GM10248 (cell line): ENCODE data around the gene SORL1-AS1.

Source experiments
- CTCF ChIA-PET: fragments of 300-600 bp; sonication (Branson Sonifier 250); formaldehyde crosslinking; extraction: SDS; loops from one replicate; lab custom pipeline; 2021; ENCODE audit warnings: antibody characterized with exemption; lab: Yijun Ruan, JAX
- POLR2A ChIA-PET: fragments of 350-650 bp; sonication (Branson Sonifier 250); formaldehyde crosslinking; extraction: SDS; loops from one replicate; lab custom pipeline; 2020; ENCODE audit warnings: antibody characterized with exemption; lab: Yijun Ruan, JAX
- DNase-seq: peaks from one replicate; pipeline ENCODE4 v3.0.0; 2012; ENCODE audit errors: extremely low spot score
- TF ChIP-seq, protein P1 (sequence below): IDR thresholded peaks from 2 replicates; pipeline ENCODE4 v1.5.1; 2012; ENCODE audit warnings: mild to moderate bottlenecking, low read depth; ENCODE audit errors: extremely low read depth, missing control alignments, control extremely low read depth

SORL1-AS1 gene

DNA sequence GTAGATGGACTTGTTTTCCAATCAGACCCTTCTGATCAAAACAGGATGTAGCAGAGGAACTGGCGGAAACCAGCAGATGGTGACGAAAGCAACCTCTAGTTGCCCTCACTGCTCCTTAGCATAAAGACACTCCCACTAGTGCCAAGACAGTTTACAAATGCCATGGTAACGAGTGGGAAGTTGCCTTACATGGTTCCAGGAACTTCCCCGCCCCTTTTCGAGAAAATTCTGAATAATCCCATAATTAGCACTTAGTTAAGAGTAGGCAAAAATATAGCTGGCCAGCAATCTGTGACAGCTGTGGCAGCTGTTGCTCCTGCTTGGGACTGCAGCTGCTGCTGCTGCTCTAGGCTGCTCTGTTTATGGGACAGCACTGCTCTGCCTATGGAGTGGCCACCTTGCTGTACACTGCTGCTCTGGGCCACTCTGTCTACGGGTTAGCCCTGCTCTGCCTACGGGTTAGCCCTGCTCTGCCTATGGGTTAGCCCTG lies 34.1 kb downstream of the SORL1-AS1 start:
- CTCF ChIA-PET = interaction anchor here (1.1 to 1.5 kb wide), 3 partner anchors 32 to 51 kb away, joined by 3 read pairs; no protein-coding TSS in a partner anchor
- POLR2A ChIA-PET = no interaction called here
- TF ChIP-seq, protein P1, sequence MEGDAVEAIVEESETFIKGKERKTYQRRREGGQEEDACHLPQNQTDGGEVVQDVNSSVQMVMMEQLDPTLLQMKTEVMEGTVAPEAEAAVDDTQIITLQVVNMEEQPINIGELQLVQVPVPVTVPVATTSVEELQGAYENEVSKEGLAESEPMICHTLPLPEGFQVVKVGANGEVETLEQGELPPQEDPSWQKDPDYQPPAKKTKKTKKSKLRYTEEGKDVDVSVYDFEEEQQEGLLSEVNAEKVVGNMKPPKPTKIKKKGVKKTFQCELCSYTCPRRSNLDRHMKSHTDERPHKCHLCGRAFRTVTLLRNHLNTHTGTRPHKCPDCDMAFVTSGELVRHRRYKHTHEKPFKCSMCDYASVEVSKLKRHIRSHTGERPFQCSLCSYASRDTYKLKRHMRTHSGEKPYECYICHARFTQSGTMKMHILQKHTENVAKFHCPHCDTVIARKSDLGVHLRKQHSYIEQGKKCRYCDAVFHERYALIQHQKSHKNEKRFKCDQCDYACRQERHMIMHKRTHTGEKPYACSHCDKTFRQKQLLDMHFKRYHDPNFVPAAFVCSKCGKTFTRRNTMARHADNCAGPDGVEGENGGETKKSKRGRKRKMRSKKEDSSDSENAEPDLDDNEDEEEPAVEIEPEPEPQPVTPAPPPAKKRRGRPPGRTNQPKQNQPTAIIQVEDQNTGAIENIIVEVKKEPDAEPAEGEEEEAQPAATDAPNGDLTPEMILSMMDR = no peak
- DNase-seq = no peak

DNA sequence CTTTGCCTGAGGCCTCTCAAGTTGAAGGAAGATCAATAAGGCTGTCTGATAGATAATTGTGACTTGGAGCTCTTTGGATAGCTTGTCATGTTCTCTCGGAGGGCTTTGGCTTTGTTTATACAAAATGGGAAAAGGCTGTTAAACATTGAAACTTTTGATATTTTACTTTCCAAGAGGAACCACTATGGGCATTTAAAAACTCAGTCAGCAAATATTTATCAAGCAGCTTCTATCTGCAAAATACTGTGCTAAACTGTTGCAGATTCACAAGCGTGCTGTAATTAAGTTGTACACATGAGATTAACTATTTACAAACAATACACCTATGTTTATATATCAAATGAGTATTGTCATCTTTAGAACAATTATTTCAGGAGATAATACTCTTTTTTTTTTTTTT lies 35.2 kb downstream of the SORL1-AS1 start:
- ChIA-PET POLR2A (no interaction called here), CTCF (interaction anchor here (0.8 to 1.6 kb wide), 4 partner anchors 10 to 43 kb away, joined by 3 read pairs; no protein-coding TSS in a partner anchor)
- TF ChIP-seq, protein P1 = no peak
- no peak for DNase-seq

DNA sequence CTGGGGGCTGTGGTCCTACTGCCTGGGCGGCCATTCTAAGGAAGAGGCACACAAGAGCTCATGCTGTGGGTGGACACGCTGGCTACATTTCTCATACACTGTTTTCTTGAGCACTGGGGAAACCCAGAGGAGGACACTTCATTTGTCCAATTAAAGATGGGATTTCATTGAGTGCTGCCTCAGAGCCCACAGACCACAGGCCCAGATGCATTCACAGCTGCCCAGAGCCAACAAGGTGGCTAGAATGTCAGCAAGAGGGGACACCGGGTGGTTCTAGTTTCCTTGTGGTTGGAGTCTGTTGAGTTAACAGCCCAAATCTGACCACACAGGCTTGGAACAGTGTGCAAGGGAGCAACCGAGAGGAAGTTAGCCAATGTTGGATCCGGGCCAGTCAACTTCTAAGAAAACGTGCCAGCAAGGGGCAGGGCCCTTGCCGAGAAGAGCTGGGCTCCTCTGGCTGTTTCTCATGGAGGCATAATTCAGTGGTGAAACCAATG lies 35.7 kb downstream of the SORL1-AS1 start:
- TF ChIP-seq, protein P1 = no peak
- ChIA-PET CTCF (interaction anchor here (0.8 to 1.6 kb wide), 4 partner anchors 10 to 42 kb away, joined by 3 read pairs; no protein-coding TSS in a partner anchor), POLR2A (no interaction called here)
- peak; percentile 35 for DNase-seq

DNA sequence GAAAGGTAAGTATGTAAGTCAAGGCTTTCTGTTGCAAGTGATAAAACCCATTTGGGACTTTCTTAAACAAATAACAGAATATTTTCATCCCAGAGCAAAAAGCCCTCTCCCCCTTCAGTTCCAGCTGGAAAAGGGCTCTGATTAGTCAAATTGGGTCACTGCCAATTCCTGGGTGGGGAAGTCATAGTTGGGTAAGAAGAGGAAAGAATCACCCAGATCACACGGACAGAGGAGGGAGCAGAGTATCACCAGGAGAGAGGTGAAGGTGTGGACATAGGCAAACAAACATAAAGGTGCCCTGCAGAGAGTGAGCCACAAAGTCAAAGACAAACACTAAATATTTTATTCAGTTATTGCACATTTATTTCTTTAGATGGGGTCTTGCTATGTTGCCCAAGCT lies 36.9 kb downstream of the SORL1-AS1 start:
- DNase-seq = no peak
- POLR2A ChIA-PET = no interaction called here
- TF ChIP-seq, protein P1 = no peak
- CTCF ChIA-PET = interaction anchor here (0.8 kb wide), 1 partner anchor 9 kb away, joined by 3 read pairs; no protein-coding TSS in a partner anchor

DNA sequence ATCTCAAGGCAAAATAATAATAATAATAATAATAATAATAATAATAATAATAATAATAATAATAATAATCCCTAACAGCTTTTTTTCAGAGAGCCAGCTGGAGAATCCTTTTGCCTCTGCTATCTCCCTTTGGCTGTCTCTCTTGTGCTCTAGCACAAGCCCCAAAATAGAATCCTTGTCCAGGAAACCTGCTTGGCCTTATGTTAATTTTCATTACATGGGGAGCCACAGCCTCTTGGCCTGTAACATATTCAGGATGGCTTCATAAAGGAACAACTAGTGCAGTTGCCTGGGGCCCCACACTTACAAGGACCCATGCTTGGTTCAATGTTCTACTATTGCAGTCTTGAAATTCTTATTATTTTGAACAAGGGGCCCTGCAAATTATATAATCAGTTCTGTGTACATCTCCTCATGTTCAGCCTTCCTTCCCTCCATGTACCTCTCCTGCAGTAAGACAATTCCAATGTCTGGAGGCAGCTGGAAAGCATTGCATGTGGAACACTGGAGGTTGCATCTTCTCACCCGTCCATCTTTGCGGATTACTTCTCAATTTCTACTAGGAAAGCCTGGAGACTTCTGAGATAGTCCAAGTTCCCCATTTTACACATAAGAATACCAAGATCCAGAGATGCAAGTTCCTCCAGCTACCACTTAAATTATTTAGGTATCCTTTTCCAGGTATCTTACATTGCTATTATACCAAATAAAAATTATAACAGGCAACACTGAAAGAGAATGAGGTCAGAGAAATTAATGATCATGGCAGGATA lies 38.4 kb downstream of the SORL1-AS1 start:
- POLR2A ChIA-PET = no interaction called here
- TF ChIP-seq, protein P1 = no peak
- CTCF ChIA-PET = interaction anchor here (1.1 to 1.2 kb wide), 2 partner anchors 12 to 46 kb away, joined by 3 to 4 read pairs; no protein-coding TSS in a partner anchor
- DNase-seq = no peak

DNA sequence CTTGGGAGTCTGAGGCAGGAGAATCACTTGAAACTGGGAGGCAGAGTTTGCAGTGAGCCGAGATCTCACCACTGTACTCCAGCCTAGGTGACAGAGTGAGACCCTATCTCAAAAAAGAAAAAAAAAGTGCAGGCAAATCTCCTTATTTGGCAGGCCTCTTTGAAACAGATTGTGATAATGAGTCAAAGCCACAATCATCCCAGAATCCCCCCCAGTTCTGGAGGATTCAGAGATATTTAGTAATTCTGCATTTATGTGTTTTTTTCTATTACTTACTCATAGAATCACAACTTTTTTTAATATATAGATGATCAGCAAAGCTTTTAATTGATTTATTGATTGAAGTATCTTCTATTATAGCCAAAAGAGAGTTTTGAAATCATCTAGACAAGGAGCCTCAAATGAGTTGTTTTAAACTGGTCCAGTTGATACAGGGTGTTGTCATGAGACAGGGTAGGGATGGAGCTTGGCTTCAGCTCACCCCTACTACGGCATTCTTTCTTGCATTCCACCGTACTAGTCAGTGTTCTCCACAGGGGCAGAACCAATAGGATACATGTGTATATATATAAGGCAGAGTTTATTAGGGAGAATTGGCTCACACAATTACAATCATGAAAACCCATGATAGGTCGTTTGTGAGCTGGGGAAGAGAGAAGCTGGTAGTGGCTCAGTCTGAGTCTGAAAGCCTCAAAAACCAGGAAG lies 39.9 kb downstream of the SORL1-AS1 start:
- DNase-seq = no peak
- TF ChIP-seq, protein P1 = no peak
- POLR2A ChIA-PET = no interaction called here
- CTCF ChIA-PET = interaction anchor here (1.1 to 1.3 kb wide), 2 partner anchors 9 to 11 kb away, joined by 3 to 4 read pairs; no protein-coding TSS in a partner anchor
